Limb (tissue), 2 donors: ENCODE results near the gene SLC25A29.
"Not testable (repeated sequence)": the region's sequence is repeated elsewhere in the genome, so short reads cannot be mapped to it uniquely, and the experiment has no call there.

ENCODE experiments used
- DNase-seq, 2 donors: peaks; one replicate each; pipeline ENCODE4 v3.0.0-alpha.2; 2016; ENCODE audit errors: extremely low spot score in 2 of 2

SLC25A29 gene

DNA sequence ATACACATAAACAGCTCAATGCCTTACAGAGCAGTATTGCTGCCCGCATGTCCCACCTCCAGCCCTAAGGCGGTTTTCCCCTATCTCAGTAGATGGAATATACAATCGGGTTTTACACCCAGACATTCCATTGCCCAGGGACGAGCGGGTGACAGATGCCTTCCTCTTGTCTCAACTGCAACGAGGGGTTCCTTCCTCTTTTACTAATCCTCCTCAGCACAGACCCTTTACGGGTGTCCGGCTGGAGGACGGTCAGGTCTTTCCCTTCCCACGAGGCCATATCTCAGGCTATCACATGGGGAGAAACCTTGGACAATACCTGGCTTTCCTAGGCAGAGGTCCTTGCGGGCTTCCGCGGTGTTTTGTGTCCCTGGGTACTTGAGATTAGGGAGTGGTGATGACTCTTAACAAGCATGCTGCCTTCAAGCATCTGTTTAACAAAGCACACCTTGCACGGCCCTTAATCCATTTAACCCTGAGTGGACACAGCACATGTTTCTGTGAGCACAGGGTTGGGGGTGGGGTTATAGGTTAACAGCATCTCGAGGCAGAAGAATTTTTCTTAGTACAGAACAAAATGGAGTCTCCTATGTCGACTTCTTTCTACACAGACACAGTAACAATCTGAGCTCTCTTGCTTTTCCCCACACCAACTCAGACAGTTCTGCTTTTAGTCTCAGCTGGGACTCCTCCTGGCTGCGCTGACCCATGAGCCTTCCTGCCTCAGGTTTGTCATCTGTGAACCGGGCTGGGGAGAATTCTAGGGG lies 6.0 kb upstream of the SLC25A29 start:
- DNase-seq: not testable (repeated sequence)

DNA sequence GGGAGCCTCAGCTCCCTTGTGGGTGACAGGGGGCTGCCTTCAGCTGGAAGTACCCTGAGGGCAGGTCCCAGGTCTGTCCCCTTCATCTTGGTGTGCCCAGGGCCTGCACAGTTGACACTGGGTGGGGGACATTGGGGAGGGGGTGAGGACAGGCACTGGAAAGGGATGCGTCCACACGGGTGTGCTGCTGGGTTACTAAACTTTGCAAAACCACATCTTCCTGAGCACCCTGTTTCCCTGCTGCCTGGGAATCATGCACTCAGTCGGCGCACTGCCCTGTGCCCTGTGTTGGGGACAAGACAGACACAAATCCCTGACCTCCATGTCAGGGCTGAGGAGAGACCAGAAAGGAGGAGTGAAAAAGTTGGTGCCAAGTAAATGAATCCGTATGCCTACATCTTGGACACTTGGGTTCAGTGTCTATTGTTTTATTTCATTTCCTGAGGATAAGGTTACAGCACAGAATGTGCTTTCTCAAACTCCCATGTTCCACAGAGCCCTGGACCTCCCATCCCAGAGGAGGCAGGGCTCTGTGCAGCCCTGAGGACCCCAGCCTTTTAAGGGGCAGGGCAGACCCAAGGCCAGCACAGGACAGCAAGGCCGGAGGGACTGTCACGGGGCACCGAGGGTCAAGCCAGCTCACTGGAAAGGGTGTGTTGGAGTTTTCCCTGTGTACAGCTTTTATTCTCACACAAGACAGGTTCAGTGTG lies 2.9 kb upstream of the SLC25A29 start:
- peak in 1 of 2 donors; percentile 29 for DNase-seq

DNA sequence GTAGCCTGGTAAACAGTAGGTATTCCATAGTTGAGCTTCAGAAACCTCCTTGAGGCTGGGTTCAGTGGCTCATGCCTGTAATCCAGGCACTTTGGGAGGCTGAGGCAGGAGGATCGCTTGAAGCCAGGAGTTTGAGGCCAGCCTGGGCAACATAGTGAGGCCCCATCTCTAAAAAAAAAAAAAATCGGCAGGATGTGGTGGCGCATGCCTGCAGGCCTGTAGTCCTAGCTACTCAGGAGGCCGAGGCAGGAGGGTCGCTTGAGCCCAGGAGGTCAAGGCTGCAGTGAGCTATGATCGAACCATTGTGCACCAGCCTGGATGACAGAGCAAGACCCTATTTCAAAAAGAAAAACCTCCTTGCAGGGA lies 2.2 kb upstream of the SLC25A29 start:
- not testable (repeated sequence) for DNase-seq

- no peak for DNase-seq
Measured at GRCh38 chr14:100307766-100308426, 1.7 kb upstream of the SLC25A29 start.

- no peak for DNase-seq
Measured at GRCh38 chr14:100306998-100307765, 938 bp upstream of the SLC25A29 start.

DNA sequence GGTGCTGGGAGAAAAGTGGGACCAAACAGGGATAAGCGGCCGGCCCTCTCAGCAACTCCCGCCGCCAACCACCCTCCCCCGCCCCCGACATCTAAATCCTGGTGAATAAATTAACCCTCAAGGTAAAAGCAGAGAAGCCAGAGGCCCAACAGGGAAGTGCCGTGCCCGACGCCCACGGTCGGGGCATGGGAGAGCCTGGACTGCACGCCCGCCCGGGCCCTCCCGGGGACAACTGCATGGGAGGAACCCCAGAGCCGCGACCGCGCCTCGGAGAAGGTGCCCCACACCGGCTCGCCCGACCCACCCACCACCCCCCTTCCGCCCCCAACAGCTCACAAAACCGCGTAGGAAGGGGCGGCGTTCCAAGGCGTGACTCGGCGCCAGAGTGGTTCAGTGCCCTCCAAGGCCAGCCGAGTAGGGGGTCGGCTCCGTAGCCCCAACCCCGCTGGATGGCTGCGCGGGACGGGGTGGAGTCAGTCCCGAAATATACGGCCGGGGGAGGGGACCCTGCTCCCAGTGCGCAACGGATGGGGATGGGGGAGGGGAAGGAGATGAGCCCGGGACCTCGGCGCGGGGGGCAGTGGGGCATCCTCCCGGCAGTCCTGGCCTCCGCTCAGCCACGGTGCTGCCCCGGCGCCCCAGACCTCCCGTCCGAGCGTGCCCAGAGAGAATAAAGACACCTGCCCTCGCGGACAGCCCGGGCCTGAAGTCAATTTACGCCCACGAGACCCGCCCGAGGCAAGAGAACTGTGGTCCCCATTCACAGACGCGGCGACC lies 732 bp downstream of the SLC25A29 start:
- DNase-seq: peak in 1 of 2 donors; percentile 67

DNA sequence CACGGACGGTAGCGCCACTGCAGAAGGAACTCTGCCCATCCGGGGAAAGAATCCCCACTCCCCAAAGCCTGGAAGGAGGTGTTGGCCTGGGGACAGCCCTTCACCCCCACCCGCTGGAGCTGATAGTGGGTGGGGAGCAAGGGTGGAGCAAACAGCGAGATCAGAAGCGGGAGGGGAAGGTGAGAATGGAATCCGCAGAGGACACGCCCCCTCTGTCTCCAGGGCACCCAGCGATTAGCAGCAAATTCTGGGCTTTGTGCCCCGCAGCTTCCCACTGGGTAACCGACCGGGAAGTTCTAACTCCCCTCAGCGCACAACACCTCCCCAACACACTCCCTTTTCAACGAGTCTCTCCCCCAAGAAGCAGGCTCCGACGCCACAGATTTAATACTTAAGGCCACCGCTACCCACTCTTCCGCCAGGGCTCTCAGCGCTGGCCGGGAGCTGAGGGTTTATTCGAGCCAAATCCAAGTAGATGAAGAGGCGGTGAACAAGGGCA lies 1.4 kb downstream of the SLC25A29 start:
- no peak for DNase-seq

DNA sequence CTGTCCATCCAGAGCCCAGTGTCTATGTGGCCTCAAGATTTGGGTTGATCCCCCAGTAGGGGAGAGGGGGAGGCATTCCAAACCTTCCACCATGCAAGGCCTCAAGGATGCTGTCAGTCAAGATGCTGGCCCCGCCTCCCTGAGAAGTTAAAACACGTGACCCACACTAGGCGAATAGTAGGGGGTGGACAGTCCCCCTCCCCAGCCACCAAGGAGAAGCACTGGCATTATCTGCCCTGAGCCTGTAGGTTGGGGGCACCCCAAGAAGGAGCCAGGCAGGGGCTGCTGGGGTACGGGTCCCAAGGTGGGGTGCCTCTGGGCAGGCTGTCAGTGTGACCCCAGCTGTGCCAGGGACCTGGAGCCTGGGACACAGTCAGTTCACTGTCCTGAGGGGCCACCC lies 2.3 kb downstream of the SLC25A29 start:
- DNase-seq: no peak

DNA sequence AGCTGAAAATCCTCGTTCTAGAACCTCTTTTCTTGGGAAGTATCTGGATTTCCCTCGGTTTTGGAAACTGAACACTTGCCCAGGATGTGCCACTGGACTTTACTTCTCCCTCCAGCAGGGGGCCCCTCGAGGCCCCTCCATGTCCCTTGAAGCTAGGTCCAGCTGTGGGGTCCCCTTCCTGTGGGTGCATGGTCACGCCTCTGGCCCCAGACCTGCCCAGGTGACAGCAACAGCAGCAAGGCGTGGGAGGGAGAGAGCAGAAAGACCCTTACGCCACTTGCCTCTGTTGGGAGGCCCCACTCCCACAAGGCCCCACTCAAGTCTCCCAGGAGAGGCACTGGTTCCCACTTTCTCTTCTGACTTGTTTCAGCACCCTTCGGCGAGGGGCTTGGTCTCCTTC lies 3.1 kb downstream of the SLC25A29 start:
- DNase-seq: no peak

DNA sequence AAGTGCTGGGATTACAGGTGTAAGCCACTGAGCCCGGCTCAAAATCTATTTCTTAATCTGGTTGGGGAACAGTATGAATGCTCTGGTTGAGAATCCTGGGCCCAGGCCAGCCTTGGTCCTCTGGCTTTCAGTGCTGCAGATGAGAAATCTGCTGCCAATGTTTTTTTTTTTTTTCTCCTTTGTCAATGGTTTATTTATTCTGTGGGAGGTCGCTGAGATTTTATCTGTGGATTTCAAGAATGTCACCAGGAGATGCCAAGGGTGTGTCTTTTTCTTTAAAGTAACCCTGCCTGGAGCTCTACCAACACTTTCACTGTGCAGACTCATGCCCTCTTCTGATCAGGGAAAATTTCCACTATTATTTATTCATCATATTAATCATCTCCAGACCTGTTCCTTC lies 3.6 kb downstream of the SLC25A29 start:
- DNase-seq: no peak

GRCh38 chr14:100299238-100299560 lies 7.0 kb downstream of the SLC25A29 start:
- no peak for DNase-seq

DNA sequence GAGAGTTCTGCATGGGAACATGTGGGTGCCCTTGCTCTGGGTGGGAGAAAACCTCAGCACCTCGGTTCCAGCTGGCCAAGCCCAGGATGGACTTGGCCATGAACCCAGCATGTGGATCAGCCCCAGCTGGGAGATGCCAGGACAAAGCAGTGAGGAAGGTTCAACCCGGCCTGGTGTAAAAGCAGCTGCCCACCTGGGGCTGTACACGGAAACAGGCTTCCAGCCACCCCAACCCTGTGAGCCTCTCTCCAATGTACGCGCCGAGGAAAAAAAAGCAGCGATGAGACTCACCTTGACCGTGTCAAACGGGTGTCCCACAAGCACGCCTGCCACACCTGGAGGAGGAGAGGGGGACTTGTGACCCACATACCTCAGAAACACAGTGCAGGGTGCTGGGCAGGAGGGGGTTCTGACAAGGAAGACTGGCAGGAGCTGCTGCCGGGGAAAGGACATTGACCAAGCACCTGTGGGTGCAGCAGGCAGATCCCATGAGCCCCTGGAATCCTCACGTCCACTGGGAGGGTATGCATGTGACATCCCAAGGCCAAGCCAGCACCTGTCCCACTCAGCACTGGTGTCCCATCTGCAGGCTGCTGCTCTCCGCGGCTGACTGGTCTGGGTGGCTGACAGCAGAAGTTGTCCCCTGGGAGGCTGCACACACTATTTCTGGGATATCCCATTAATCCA lies 7.5 kb downstream of the SLC25A29 start:
- no peak for DNase-seq

DNA sequence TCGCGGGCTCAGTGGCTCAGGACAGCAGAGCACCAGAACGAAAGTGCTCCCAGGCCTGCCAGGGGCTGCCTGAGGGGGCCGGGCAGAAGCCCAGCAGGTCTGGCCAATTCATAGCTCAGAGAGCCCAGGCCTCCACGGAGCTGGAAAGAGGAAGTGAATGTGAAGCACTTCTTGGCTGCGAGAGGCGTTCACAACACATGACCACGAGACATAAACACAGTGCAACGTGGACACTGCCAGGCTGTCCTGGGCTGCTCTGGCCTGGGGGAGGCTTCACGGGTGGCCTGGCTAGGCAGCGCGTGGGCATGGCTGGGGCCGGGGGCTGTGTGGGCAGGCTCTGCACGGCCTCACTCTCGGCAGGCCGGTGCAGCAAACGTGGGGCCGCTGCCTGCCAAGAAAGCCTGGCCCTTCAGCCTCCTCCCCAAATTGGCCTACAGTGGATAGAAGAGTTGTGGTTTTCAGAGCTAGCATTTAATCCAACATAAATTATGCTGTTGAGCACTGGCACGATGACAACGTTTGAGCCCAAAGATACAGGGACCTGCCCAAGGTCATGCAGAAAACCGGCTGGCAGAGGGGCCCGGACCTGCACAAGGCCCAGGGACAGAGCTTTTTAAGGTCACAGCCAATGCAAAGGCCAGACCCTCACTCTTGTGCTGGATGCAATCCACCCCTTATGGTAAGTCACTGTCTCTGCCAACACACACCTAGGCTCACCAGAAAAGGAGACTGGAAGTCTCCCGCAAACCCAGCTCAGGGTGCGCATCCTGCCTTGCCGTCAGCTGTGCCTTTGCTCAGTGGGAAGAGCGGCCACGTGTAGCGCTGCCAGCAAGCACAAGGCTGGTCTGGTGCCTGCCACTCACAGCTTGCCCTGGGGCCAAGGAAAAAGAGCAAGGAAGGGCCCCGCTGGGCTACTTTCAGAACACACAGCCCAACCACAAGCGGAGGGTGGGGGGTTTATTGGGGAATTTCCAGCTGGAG lies 8.6 kb downstream of the SLC25A29 start:
- DNase-seq: peak in 1 of 2 donors; percentile 46

- not testable (repeated sequence) for DNase-seq
Measured at GRCh38 chr14:100296729-100297128, 9.5 kb downstream of the SLC25A29 start.

- no peak for DNase-seq
Measured at GRCh38 chr14:100296106-100296651, 10.1 kb downstream of the SLC25A29 start.

- no peak for DNase-seq
Measured at GRCh38 chr14:100295376-100296105, 10.7 kb downstream of the SLC25A29 start.

GRCh38 chr14:100294963-100295330 lies 11.3 kb downstream of the SLC25A29 start:
- no peak for DNase-seq
